ELR (cell line): Measurements from ENCODE around the gene KRT2.
"Not testable (repeated sequence)": the region's sequence is repeated elsewhere in the genome, so short reads cannot be mapped to it uniquely, and the experiment has no call there.

ENCODE experiments used
- DNase-seq: peaks from one replicate; pipeline ENCODE4 v3.0.0-alpha.2; 2015; ENCODE audit warnings: low read depth

KRT2 gene

DNA sequence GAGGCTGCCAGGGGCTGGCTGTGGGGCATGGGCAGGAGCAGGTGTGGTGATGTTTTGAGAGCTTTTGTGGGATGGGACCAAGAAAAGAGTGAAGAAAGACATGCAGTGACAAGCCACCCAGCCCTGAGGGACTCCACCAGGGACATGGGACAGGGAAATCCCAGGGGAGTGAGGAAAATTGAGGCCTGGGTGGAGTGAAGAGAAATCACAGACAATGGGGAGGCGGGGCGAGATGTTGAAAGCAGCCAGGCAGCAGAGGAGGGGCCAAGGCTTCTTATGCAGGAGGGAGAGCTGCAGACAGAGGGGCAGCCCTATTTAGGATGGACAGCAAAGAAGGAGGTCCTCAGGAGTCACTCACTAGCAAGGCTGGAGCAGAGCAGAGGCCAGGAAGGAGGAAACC is 32.4 kb upstream of the KRT2 start:
- DNase-seq, result no peak

- no peak for DNase-seq
Measured at GRCh38 chr12:52683575-52684300, 31.7 kb upstream of the KRT2 start.

DNA sequence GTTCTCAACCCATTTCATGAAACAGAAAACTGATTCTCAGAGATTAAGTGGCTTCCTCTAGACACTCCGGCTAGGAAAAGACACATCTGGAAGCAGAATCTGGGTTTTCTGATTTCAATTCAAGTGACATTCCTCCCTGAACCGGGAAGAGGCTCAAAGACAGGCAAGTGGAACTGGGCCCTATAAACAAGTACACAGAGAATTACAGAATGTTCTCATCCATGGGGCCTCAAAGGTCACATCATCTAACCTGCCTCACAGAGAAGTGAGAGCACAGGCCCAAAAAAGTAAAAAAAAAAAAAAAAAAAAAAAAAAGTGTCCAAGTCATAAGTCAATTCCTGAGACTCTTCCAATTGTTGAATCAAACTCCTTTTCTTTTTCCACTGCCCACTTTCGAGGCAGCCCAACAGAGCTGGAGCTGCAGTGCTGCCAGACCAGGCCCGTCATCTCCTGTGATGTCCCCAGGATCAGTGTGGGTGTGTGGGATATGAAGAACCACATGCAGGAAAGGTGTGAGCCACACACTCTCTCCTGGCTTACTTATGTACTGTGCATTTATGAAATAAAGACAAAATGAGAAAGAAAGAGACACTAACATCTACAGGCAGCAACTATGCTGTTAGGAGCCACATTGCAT is 31.0 kb upstream of the KRT2 start:
- no peak for DNase-seq

GRCh38 chr12:52682381-52682660 is 30.3 kb upstream of the KRT2 start:
- no peak for DNase-seq

GRCh38 chr12:52681526-52682380 is 29.7 kb upstream of the KRT2 start:
- no peak for DNase-seq

DNA sequence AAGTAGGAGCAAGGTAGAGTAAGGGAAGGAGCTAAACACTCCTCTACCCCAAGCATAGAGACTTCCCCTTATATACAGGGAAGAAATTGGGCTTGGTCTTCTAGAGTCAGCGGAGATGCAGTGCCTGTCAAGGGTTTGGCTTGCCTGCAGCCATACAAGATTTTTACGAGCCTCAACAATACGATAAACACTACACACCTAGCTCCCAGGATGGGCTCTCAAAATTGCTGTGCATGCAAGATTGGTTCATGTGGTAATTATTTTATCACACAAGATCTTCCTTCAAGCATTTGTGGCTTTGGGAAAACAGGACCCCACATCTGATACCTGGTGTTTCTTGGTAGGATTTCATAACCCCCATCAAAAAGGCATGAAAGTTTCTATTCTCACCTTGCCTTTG is 28.4 kb upstream of the KRT2 start, which contains the start of gene KRT1:
Gene KRT1 (minus strand): TSS at position 45 of the 400 bp plus-strand sequence. CDS start 59 bp downstream, outside the sequence.
- no peak for DNase-seq

DNA sequence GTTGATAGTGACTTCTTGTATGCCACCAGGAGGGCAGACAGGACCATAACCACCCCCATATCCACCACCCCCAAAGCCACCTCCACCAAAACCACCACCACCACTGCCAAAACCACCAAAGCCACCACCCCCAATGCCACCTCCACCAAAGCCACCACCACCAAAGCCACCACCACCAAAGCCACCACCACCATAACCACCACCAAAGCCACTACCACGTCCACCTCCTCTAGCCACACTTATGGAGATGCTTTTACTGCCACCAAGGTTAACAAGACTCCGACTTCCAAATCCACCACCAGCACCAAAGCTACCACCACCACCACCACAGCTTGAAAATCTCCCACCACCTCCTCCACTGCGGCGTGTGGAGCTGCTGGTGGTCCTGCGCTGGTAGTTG is 27.9 kb upstream of the KRT2 start:
- DNase-seq, result no peak

DNA sequence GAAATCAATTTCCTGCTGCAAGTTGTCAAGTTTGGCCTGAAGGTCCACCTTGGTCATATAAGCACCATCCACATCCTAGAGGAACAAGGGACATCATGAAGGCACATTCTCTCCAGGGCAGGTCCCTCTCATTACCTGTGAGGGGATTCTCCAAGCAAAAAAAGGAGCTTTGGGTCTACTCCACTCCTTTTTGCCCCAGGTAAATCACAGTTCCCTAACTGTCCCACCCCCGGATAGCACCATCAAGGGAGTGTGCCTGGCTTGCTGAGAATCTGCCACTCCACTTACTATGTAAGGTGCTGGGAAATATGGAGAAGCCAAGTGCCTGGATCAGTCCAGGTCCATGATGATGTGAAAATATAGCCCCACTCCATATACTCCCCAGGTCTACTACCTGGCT is 25.7 kb upstream of the KRT2 start:
- DNase-seq, result no peak

GRCh38 chr12:52677126-52677525 is 25.1 kb upstream of the KRT2 start:
- no peak for DNase-seq

DNA sequence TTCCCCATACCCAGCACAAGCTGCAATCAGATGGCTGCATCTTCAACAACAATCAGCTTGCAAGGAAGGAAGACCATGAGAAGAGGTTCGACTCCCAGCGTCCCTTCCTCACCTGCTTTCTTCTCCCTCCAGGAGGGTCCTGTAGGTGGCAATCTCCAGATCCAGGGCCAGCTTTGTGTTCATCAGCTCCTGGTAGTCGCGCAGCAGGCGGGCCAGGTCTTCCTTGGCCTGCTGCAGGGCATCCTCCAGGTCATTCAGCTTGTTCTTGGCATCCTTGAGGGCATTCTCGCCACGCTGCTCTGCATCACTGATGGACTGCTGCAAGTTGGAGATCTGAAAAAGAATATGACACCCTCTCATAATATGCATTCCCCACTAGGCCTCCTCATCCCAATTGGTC is 24.2 kb upstream of the KRT2 start:
- no peak for DNase-seq

DNA sequence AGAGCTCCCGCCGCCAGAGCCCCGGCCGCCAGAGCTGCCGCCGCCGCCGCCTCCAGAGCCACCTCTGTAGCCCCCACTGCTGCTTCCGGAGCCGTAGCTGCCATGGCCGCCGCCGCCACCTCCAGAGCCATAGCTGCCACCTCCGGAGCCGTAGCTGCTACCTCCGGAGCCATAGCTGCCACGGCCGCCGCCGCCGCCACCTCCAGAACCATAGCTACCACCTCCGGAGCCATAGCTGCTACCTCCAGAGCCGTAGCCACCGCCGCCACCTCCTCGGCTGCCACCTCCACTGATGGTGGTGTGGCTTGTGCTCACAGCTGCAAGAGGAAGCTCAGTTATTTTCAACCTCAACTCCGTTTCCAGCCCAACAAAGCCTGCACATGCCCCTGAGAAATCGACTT is 23.3 kb upstream of the KRT2 start:
- no peak for DNase-seq

GRCh38 chr12:52674433-52674775 is 22.4 kb upstream of the KRT2 start:
- DNase-seq, result no peak

- DNase-seq, result no peak
Measured at GRCh38 chr12:52673713-52674432, 21.9 kb upstream of the KRT2 start.

GRCh38 chr12:52673217-52673616 is 21.2 kb upstream of the KRT2 start:
- no peak for DNase-seq

- DNase-seq, result peak; percentile 41
Measured at GRCh38 chr12:52672321-52672933, 20.4 kb upstream of the KRT2 start.

DNA sequence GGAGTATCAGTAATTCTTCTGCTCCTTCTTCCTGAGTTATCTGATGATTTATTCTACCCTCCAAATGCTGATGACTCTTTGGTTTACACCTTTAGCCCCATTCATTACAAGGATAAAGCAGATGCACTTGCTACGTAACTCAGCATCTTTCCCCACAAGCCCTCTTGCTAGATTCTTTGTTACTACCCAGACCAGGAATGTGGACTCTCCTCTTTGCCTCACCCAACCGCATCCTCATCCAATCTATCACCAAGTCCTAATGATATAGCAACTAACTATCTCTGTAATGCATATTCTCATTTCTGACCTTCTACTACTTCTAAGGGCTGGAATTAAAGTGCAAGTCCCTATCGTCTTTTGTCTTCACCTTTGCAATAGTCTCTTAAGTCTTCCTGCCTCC is 18.9 kb upstream of the KRT2 start:
- DNase-seq, result no peak

DNA sequence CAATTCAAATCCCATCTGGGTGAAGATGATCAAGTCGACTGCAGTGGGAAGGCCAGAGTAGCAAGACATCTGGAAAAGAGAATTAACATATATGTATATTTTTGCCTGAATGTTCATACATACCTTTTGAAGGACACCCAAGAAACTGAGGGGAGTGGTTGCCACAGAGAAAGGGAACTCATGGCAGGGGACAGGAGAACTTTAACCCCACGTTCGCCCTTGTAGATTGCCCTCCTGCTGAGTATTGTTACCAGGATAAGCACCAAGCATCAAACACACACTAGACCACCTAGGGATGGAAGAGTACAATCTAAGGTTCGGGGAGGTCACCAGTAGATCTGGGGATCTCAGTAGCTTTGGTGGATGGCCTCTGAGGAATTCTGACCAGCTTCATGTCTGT is 18.5 kb upstream of the KRT2 start:
- DNase-seq, result no peak

DNA sequence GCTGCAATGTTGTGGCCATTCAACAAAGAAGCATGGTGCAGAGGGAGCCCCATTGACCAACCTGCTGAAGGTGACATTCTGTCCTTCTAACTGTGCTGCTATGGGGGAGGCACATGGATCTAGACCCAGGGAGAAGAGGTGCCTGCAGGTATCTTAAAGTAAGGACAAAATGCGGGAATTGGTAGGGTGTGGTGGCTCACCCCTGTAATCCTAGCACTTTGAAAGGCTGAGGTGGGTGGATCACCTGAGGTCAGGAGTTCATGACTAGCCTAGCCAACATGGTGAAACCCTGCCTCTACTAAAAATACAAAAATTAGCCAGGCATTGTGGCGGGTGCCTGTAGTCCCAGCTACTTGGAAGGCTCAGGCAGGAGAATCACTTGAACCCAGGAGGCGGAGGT is 17.9 kb upstream of the KRT2 start:
- DNase-seq, result not testable (repeated sequence)

DNA sequence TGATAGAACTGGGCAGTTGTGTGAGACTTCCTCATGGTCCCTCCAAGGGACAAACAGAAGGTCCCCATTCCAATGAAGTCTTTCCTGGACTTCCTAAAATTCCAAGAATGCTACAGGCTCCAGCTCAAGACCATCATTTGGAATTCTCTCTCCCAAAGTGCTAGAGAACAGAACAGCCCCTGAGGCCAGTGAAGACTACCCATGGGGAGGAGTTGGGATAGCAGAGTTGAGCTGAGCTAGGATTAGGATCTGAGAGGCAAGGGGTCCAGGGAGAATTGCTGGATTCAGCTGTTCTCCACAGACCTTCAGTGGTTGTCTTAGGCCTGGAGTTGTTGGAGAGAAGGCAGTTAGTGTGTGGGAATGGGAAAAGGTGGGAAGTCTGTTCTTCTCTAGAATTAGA is 17.4 kb upstream of the KRT2 start:
- no peak for DNase-seq

DNA sequence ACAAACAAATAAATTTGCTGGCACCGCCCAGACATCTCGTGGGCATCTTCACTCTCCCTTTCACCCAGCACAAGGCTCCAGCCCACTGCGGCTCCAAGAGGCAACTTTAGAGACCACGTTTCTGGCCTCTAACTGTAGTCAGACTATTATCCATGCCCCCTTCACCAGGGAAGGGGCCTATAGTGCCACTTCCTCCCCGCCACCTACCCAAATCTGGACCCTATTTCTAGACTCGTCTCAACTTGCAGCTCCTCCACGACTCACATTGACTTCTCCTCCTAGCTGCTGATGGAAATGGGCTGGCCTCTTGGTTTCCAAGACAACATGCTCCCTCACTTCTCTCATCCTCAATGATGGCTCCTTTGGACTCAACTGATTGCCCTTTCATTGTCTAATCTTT is 15.9 kb upstream of the KRT2 start:
- DNase-seq, result no peak

DNA sequence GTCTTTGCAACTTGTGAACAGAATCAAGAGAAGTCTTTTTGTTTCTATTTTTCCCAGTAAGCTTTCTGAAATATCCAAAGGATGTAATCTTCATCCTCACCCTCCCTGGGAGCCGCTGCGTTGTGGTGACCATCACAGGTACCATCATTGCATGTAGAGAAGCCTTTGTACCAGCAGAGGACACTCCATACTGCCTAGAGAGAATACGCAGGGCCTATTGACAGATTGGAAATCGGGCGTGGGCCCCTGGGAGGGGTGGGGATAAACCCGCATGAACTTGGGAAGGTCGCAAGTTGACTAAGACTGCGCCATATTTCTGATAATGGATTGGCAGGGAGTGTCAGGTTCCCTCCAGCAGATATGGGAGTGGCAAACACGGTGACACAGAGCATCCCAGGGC is 15.5 kb upstream of the KRT2 start:
- peak; percentile 13 for DNase-seq

DNA sequence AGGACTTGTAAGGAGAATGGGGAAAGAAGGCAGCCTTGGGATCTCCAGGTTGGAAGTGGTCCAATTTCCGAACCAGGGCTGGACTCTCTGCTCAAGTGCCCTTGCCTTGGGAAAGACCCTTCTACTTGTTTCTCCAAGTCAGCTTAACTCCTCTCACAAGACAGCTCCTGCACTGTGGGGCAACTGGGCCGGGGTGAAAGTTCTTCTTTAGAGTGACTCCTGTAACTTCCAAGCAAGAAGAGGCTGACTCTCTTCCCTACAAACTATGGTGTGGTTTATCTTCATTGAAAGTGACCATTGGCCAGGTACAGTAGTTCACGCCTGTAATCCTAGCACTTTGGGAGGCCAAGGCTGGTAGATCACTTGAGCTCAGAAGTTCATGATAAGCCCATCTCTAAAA is 14.5 kb upstream of the KRT2 start:
- no peak for DNase-seq
